ENCODE data around the gene VTCN1. TPM values are rescaled to one million over a fixed set of nuclear protein-coding genes. Genes with fewer than 3 reads are reported as not detected.

VTCN1 gene
- 0.06 to 0.17 TPM (median 0.06 TPM) in 3 of 5 replicates, not detected in the others for total RNA-seq (2022; extraction: Qiagen RNA extraction; ENCODE audit: low read depth)

GRCh38 chr1:117210831-117211261 is at the start of gene VTCN1:
VTCN1 (minus strand) TSS chr1:117210927; CDS start chr1:117210855, 72 bp downstream.

DNA sequence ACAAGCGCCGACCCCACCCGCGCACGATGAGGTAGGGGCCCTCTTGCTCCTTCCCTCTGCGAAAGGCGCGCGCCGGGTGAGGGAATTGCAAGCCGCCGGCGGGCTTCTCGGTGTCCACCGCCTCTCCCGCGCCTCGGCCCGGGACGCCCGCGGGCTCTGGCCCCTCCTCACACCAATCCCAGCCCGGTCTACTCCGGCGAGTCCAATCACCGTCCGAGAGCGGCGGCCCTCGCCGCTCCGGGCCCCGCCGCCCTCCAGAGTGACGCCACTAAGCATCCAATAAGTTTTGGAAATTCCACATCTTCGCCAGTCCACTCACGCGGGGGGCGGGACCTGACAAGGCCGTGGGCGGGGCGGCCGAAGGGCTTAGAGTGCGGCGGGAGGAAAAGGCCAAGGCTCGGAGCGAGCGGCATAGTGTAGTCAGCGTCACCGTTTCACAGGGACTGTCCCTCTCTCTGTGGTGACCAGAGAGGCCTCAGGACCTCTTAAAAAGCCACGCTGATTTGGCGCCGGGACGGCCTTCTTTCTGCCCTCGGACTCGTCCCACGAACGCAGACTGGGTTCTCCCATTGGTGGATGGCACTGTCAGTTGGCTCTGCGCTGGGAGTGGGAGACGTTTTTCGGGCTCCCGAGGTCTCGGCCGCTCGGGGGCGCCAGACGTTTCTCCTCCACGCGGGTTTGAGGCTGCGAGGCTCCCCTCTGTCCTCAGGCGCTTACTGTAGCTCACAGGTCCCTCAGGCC is 89.0 kb downstream of the VTCN1 start, which contains the start of gene TRIM45:
Gene TRIM45, minus strand, starts transcription at position 161 of the 741 bp plus-strand sequence. CDS start 548 bp downstream, outside the sequence.

Other genes starting within 250 kb of the VTCN1 start
- gene CD101, start 209.2 kb downstream of the VTCN1 start, total RNA-seq (2022; extraction: Qiagen RNA extraction; ENCODE audit: low read depth): 0.19 to 0.56 TPM (median 0.38 TPM) in 5 replicates
- 16.7 to 27.4 TPM (median 24.3 TPM) in 5 replicates for gene TTF2, start 150.6 kb downstream of the VTCN1 start, total RNA-seq (2022; extraction: Qiagen RNA extraction; ENCODE audit: low read depth)
- gene TRIM45, start 89.2 kb downstream of the VTCN1 start, total RNA-seq (2022; extraction: Qiagen RNA extraction; ENCODE audit: low read depth): 1.1 to 1.5 TPM (median 1.3 TPM) in 5 replicates
- gene MAN1A2, start 156.5 kb upstream of the VTCN1 start, total RNA-seq (2022; extraction: Qiagen RNA extraction; ENCODE audit: low read depth): 5.9 to 12.4 TPM (median 9.1 TPM) in 5 replicates